Measurements from ENCODE around the gene CLMN. TPM values are rescaled to one million over a fixed set of nuclear protein-coding genes. Genes with fewer than 3 reads are reported as not detected.

CLMN gene
- total and polyA plus RNA-seq, 2 of the 13 experiments (the other 11 are each of a cell fraction or from before 2014, with no cell fraction given) = 15.1 to 16.7 TPM

- TF ChIP-seq RXRA (CRISPR knock-in tag; IDR thresholded peaks at IDR 0.05) (0 out of 2 replicates have a peak, but pooled peaks have one; percentile 42), ZNF382 (CRISPR knock-in tag; IDR thresholded peaks at IDR 0.05; ENCODE audit: borderline replicate concordance) (no peak), FOXC1 (CRISPR knock-in tag; IDR thresholded peaks at IDR 0.05; ENCODE audit: borderline replicate concordance) (no peak), PLRG1 (conservative IDR thresholded peaks at IDR 0.05) (no peak), ZBTB33 (CRISPR knock-in tag; IDR thresholded peaks at IDR 0.05) (0 out of 2 replicates have a peak, but pooled peaks have one; percentile 18), RAD21 (CRISPR knock-in tag; IDR thresholded peaks at IDR 0.05) (0 out of 2 replicates have a peak, but pooled peaks have one; percentile 26), ZNF768 (CRISPR knock-in tag; IDR thresholded peaks at IDR 0.05) (no peak), ZNF12 (CRISPR knock-in tag; IDR thresholded peaks at IDR 0.05) (no peak), CCDC6 (CRISPR knock-in tag; IDR thresholded peaks at IDR 0.05) (no peak), SOX6 (IDR thresholded peaks at IDR 0.05) (no peak), SOX6 (CRISPR knock-in tag; IDR thresholded peaks at IDR 0.05) (peak; percentile 53), ZNF235 (CRISPR knock-in tag; IDR thresholded peaks at IDR 0.05; ENCODE audit: borderline replicate concordance) (no peak), ZNF207 (IDR thresholded peaks at IDR 0.05; ENCODE audit: borderline replicate concordance) (no peak), ZNF501 (CRISPR knock-in tag; IDR thresholded peaks at IDR 0.05) (peak; percentile 65), SETDB1 (CRISPR knock-in tag; IDR thresholded peaks at IDR 0.05; ENCODE audit: borderline replicate concordance) (peak; percentile 50; the same call in 1 of the 2 replicates), ZNF136 (CRISPR knock-in tag; IDR thresholded peaks at IDR 0.05; ENCODE audit: low read depth) (0 out of 2 replicates have a peak, but pooled peaks have one; percentile 49), FOXA1 (IDR thresholded peaks at IDR 0.05) (no peak), FOXA1 (CRISPR knock-in tag; IDR thresholded peaks at IDR 0.05) (no peak), POGZ (CRISPR knock-in tag; IDR thresholded peaks at IDR 0.05) (0 out of 2 replicates have a peak, but pooled peaks have one; percentile 23), ZNF556 (CRISPR knock-in tag; IDR thresholded peaks at IDR 0.05; ENCODE audit: borderline replicate concordance) (no peak)
- TF ChIP-seq, protein P1, sequence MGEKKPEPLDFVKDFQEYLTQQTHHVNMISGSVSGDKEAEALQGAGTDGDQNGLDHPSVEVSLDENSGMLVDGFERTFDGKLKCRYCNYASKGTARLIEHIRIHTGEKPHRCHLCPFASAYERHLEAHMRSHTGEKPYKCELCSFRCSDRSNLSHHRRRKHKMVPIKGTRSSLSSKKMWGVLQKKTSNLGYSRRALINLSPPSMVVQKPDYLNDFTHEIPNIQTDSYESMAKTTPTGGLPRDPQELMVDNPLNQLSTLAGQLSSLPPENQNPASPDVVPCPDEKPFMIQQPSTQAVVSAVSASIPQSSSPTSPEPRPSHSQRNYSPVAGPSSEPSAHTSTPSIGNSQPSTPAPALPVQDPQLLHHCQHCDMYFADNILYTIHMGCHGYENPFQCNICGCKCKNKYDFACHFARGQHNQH (CRISPR knock-in tag; IDR thresholded peaks at IDR 0.05) = no peak
- TF ChIP-seq, protein P2, sequence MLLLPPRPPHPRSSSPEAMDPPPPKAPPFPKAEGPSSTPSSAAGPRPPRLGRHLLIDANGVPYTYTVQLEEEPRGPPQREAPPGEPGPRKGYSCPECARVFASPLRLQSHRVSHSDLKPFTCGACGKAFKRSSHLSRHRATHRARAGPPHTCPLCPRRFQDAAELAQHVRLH (CRISPR knock-in tag; IDR thresholded peaks at IDR 0.05; ENCODE audit: borderline replicate concordance, low read depth) = no peak
These were observed 82.4 kb downstream of the CLMN start (continued) for GRCh38 chr14:95237121-95237957.

Measured in HepG2 (cell line).